Calu3 (cell line): ENCODE measurements around the gene SPINT3. TPM values are rescaled to one million over a fixed set of nuclear protein-coding genes. Genes with fewer than 3 reads are reported as not detected.

Experiments used
- BruUV-seq: library from RNA; stranded (reverse); fragments of 400-500 nt; replicated peaks from 2 replicates; lab custom pipeline; 2021; lab: Mats Ljungman, UMichigan
- CTCF ChIA-PET: fragments of 300-600 bp; sonication (Branson Sonifier 250); formaldehyde crosslinking; loops from one replicate; lab custom pipeline; 2022; ENCODE audit warnings: antibody characterized with exemption; lab: Charles Lee
- DNase-seq: peaks from one replicate; pipeline ENCODE4 v3.0.0; 2022
- H3K27ac Mint-ChIP-seq: one replicate; pipeline ENCODE4 v1.8.0; 2022; ENCODE audit warnings: mixed read lengths; ENCODE audit not compliant: unreplicated experiment
- H3K27me3 Mint-ChIP-seq: one replicate; pipeline ENCODE4 v1.8.0; 2022; ENCODE audit warnings: mixed read lengths; ENCODE audit not compliant: unreplicated experiment
- H3K36me3 Mint-ChIP-seq: one replicate; pipeline ENCODE4 v1.8.0; 2022; ENCODE audit warnings: mild to moderate bottlenecking, moderate library complexity, mixed read lengths; ENCODE audit not compliant: insufficient read depth, unreplicated experiment
- H3K4me1 Mint-ChIP-seq: one replicate; pipeline ENCODE4 v1.8.0; 2022; ENCODE audit warnings: mild to moderate bottlenecking, low read depth, mixed read lengths; ENCODE audit not compliant: unreplicated experiment
- H3K4me3 Mint-ChIP-seq: one replicate; pipeline ENCODE4 v1.8.0; 2022; ENCODE audit warnings: mild to moderate bottlenecking, low read depth, moderate library complexity, mixed read lengths; ENCODE audit not compliant: unreplicated experiment
- H3K9me3 Mint-ChIP-seq: one replicate; pipeline ENCODE4 v1.8.0; 2022; ENCODE audit warnings: low read depth, mixed read lengths; ENCODE audit not compliant: unreplicated experiment
- CTCF ChIP-seq: fragments of 200-600 bp; IDR thresholded peaks from one replicate; pipeline ENCODE4 v1.8.0; 2022; ENCODE audit warnings: antibody characterized with exemption; ENCODE audit not compliant: unreplicated experiment
- intact Hi-C: fragments of 100-400 bp; cut with micrococcal nuclease; formaldehyde crosslinking; loops from one replicate; pipeline ENCODE4 v1.10.0; 2022; ENCODE audit not compliant: unreplicated experiment
- total RNA-seq: library from RNA; stranded (reverse); gene quantifications from 2 replicates; pipeline ENCODE4 v1.2.3, GENCODE V29; 2022

Gene SPINT3
- total RNA-seq, 1 experiment from 2014 or later, result not detected

- Mint-ChIP-seq H3K9me3 (peaks cover 6% of the 10 kb centered on the region), H3K4me3 (no peak overlapping the region), H3K27me3 (peaks cover 40% of the 10 kb centered on the region), H3K27ac (no peak overlapping the region), H3K4me1 (peaks cover 7% of the 10 kb centered on the region), H3K36me3 (no peaks in the 10 kb centered on the region)
- CTCF ChIA-PET, result interaction anchor here (0.9 kb wide), 1 partner anchor 225 kb away, joined by 4 read pairs; no protein-coding TSS in a partner anchor
- no TSS peak for BruUV-seq
- no peak for DNase-seq
- intact Hi-C loops, result loop anchor here (1.0 kb wide), 1 partner anchor 225 kb away; no protein-coding TSS in a partner anchor
- peak; percentile 12 for TF ChIP-seq CTCF
These were observed 30.5 kb upstream of the SPINT3 start for GRCh38 chr20:45545754-45546453.

- Mint-ChIP-seq H3K4me3 (no peak overlapping the region), H3K36me3 (no peaks in the 10 kb centered on the region), H3K27me3 (peaks cover 34% of the 10 kb centered on the region), H3K9me3 (peaks cover 5% of the 10 kb centered on the region), H3K4me1 (peaks cover 7% of the 10 kb centered on the region), H3K27ac (no peak overlapping the region)
- CTCF ChIA-PET, result interaction anchor here (0.9 kb wide), 1 partner anchor 226 kb away, joined by 4 read pairs; no protein-coding TSS in a partner anchor
- intact Hi-C loops, result no loop called here
- DNase-seq, result no peak
- TF ChIP-seq CTCF, result no peak
- BruUV-seq, result no TSS peak
These were observed 29.9 kb upstream of the SPINT3 start for GRCh38 chr20:45545351-45545750.

- no peak for DNase-seq
- intact Hi-C loops, result no loop called here
- no peak for TF ChIP-seq CTCF
- Mint-ChIP-seq H3K4me1 (peaks cover 7% of the 10 kb centered on the region), H3K27me3 (no peaks in the 10 kb centered on the region), H3K36me3 (no peaks in the 10 kb centered on the region), H3K4me3 (no peak within 1 kb of the TSS), H3K27ac (no peak within 1 kb of the TSS), H3K9me3 (no peaks in the 10 kb centered on the region)
- BruUV-seq, result no TSS peak
- CTCF ChIA-PET, result interaction anchor here (0.6 to 1.4 kb wide), 2 partner anchors 11 to 1550 kb away, joined by 3 to 7 read pairs; no protein-coding TSS in a partner anchor
These were observed 24.0 kb upstream of the SPINT3 start, which contains the start of gene WFDC6 for GRCh38 chr20:45539382-45539781. Gene WFDC6, minus strand, starts transcription at chr20:45539482. Its CDS starts 75 bp downstream, at chr20:45539407.

GRCh38 chr20:45538209-45538799 is 22.9 kb upstream of the SPINT3 start:
- H3K27ac Mint-ChIP-seq, result no peak overlapping the region
- no peak for TF ChIP-seq CTCF
- BruUV-seq, result no TSS peak
- no peak overlapping the region for H3K4me3 Mint-ChIP-seq
- H3K9me3 Mint-ChIP-seq, result no peaks in the 10 kb centered on the region
- intact Hi-C loops, result no loop called here
- no peaks in the 10 kb centered on the region for H3K4me1 Mint-ChIP-seq
- no peaks in the 10 kb centered on the region for H3K27me3 Mint-ChIP-seq
- CTCF ChIA-PET, result interaction anchor here (0.6 to 1.4 kb wide), 3 partner anchors 10 to 1547 kb away, joined by 3 to 7 read pairs (median 3); no protein-coding TSS in a partner anchor
- DNase-seq, result no peak
- H3K36me3 Mint-ChIP-seq, result no peaks in the 10 kb centered on the region
